Activated CD4-positive, CD25-positive, alpha-beta regulatory T cell (primary cell): Measurements from ENCODE around the gene MARCHF2.

ENCODE experiments used
- DNase-seq, 4 experiments: peaks; one replicate each; lab custom pipeline; 2025; lab: John Stamatoyannopoulos, UW

MARCHF2 gene

GRCh38 chr19:8478598-8478997, 65.5 kb downstream of the MARCHF2 start:
- DNase-seq: no peak

GRCh38 chr19:8481201-8481600, 68.1 kb downstream of the MARCHF2 start:
- DNase-seq: no peak

- DNase-seq: no peak
Measured at GRCh38 chr19:8481616-8482015, 68.5 kb downstream of the MARCHF2 start.

- no peak for DNase-seq
Measured at GRCh38 chr19:8482696-8483095, 69.6 kb downstream of the MARCHF2 start.

- no peak for DNase-seq
Measured at GRCh38 chr19:8483165-8483564, 70.1 kb downstream of the MARCHF2 start.

GRCh38 chr19:8484331-8484894, 71.3 kb downstream of the MARCHF2 start:
- no peak for DNase-seq

GRCh38 chr19:8485561-8486371, 72.7 kb downstream of the MARCHF2 start:
- no peak for DNase-seq

GRCh38 chr19:8486661-8487136, 73.6 kb downstream of the MARCHF2 start:
- DNase-seq: no peak

- peak in 2 of 4 experiments; percentile 22 to 32 for DNase-seq
Measured at GRCh38 chr19:8487137-8487851, 74.2 kb downstream of the MARCHF2 start.

- DNase-seq: no peak
Measured at GRCh38 chr19:8488365-8488764, 75.3 kb downstream of the MARCHF2 start.
